ENCODE measurements around the gene CCDC87. TPM values are rescaled to one million over a fixed set of nuclear protein-coding genes. Genes with fewer than 3 reads are reported as not detected.
"Not testable (repeated sequence)": the region's sequence is repeated elsewhere in the genome, so short reads cannot be mapped to it uniquely, and the experiment has no call there.

The CCDC87 gene
- total RNA-seq, 1 experiment from 2014 or later: 1.1 TPM

DNA sequence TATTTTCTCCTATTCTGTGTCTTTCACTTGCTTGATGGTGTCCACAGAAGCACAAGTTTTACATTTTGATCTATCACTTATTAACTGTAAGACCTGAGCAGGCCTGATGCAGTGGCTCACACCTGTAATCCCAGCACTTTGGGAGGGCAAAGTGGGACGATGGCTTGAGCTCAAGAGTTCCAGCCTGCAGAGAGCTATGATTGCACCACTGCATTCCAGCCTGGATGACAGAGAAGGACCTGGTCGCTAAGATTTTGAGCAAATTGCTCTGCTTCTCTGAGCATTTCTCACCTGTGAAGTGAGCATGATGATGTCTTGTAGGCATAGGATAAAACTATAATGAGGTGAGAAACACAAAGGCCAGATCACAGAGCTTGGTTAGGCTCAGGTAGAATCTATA is 6.7 kb downstream of the CCDC87 start:
- no CpG with 5 or more reads among the region's 2 CpGs for WGBS (ENCODE audit: extremely low coverage, insufficient read length, low lambda C conversion rate)

DNA sequence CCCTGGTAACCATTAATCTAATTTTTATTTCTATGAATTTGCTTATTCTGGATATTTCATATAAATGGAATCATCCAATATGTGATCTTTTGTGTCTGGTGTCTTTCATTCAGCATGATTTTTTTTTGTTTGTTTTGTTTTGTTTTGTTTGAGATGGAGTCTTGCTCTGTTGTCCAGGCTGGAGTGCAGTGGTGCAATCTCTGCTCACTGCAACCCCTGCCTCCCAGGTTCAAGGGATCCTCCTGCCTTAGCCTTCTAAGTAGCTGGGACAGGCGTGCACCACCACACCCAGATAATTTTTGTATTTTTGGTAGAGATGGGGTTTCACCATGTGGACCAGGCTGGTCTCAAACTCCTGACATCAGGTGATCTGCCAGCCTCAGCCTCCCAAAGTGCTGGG is 7.4 kb downstream of the CCDC87 start:
- H3K9ac ChIP-seq (ENCODE audit: extremely low read depth, insufficient read length, low read length); H3T11ph ChIP-seq (ENCODE audit: low read length); H4K5ac ChIP-seq (ENCODE audit: insufficient read length, low read depth, low read length); H3K4me1 ChIP-seq (ENCODE audit: insufficient read depth, low read length); H3K56ac ChIP-seq (ENCODE audit: insufficient read length, low read depth, low read length); H2AK5ac ChIP-seq (ENCODE audit: insufficient read length, low read length); H3K23ac ChIP-seq (ENCODE audit: insufficient read length, low read depth, low read length); H2BK15ac ChIP-seq (ENCODE audit: low read depth, low read length); H3K18ac ChIP-seq (ENCODE audit: insufficient read length, low read depth, low read length); DNase-seq; H3K4me3 Mint-ChIP-seq; H3K23me2 ChIP-seq (ENCODE audit: insufficient read length, low read depth, low read length, poor library complexity, severe bottlenecking); H4K20me1 ChIP-seq (ENCODE audit: control insufficient read depth, insufficient read depth, insufficient read length); H3K27ac ChIP-seq (ENCODE audit: insufficient read length, low read depth, low read length); H3K9me3 ChIP-seq (ENCODE audit: control insufficient read depth, low read depth, low read length); H3K14ac ChIP-seq (ENCODE audit: insufficient read depth, low read length); H3K79me2 ChIP-seq (ENCODE audit: insufficient read depth, low read length); H2BK5ac ChIP-seq (ENCODE audit: insufficient read length, low read length); H2BK20ac ChIP-seq (ENCODE audit: low read depth, low read length, poor library complexity, severe bottlenecking); H2BK120ac ChIP-seq (ENCODE audit: low read depth, low read length, poor library complexity, severe bottlenecking); H4K8ac ChIP-seq (replicated peaks; ENCODE audit: insufficient read length, low read depth, low read length); H3K27me3 ChIP-seq (ENCODE audit: insufficient read depth, low read length); H3K4me2 ChIP-seq (ENCODE audit: insufficient read depth, insufficient read length, low read length); H3K27me3 Mint-ChIP-seq (ENCODE audit: low read depth); H4K91ac ChIP-seq (ENCODE audit: insufficient read length, low read depth, low read length); H2BK12ac ChIP-seq (ENCODE audit: insufficient read length, low read depth, low read length); H2AFZ ChIP-seq (ENCODE audit: low read length); H3K4me1 Mint-ChIP-seq; H3K4ac ChIP-seq (ENCODE audit: low read depth, low read length); H3K27ac Mint-ChIP-seq; H3K79me1 ChIP-seq (ENCODE audit: insufficient read depth, low read depth, low read length, poor library complexity, severe bottlenecking): not testable (repeated sequence)
- H3K9me3 Mint-ChIP-seq: peaks cover 41 to 43% of the 10 kb centered on the region in 2 experiments
- no CpG with 5 or more reads among the region's 1 CpG for WGBS (ENCODE audit: extremely low coverage, insufficient read length, low lambda C conversion rate)
- H3K36me3 Mint-ChIP-seq (ENCODE audit: insufficient read depth in 1 of 3, low read depth in 3 of 3): peaks cover 4 to 21% (median 20%) of the 10 kb centered on the region in 3 experiments; a peak in 6 of 7 replicates

More for the DNA sequence above, 6.7 kb downstream of the CCDC87 start:
- no peak overlapping the region for H2BK20ac ChIP-seq (ENCODE audit: low read depth, low read length, poor library complexity, severe bottlenecking)
- no peak overlapping the region for H3K4ac ChIP-seq (ENCODE audit: low read depth, low read length)
- no peak overlapping the region for H2AFZ ChIP-seq (ENCODE audit: low read length)
- H3K4me1 ChIP-seq (ENCODE audit: insufficient read depth, low read length): no peaks in the 10 kb centered on the region; the same call in 1 of the 2 replicates
- Mint-ChIP-seq H3K4me1 (peaks cover 0 to 7% of the 10 kb centered on the region in 2 experiments; a peak in 2 of 4 replicates), H3K27me3 (ENCODE audit: low read depth) (peaks cover 15% of the 10 kb centered on the region), H3K9me3 (peaks cover 46 to 48% of the 10 kb centered on the region in 2 experiments), H3K27ac (peak overlapping the region in 1 of 3 experiments; percentile 70; a peak in 1 of 7 replicates), H3K36me3 (ENCODE audit: insufficient read depth in 1 of 3, low read depth in 3 of 3) (peaks cover 4 to 27% (median 19%) of the 10 kb centered on the region in 3 experiments; a peak in 6 of 7 replicates), H3K4me3 (no peak overlapping the region)
- H2AK5ac ChIP-seq (ENCODE audit: insufficient read length, low read length): no peak overlapping the region
- no peak overlapping the region for H2BK120ac ChIP-seq (ENCODE audit: low read depth, low read length, poor library complexity, severe bottlenecking)
- DNase-seq: no peak
- H3K23ac ChIP-seq (ENCODE audit: insufficient read length, low read depth, low read length): no peak overlapping the region
- H3K79me2 ChIP-seq (ENCODE audit: insufficient read depth, low read length): no peaks in the 10 kb centered on the region
- H3K79me1 ChIP-seq (ENCODE audit: insufficient read depth, low read depth, low read length, poor library complexity, severe bottlenecking): no peaks in the 10 kb centered on the region
- H3T11ph ChIP-seq (ENCODE audit: low read length): no peak overlapping the region
- no peak overlapping the region for H3K4me2 ChIP-seq (ENCODE audit: insufficient read depth, insufficient read length, low read length)
- no peaks in the 10 kb centered on the region for H3K9me3 ChIP-seq (ENCODE audit: control insufficient read depth, low read depth, low read length)
- TF ChIP-seq, protein P1, sequence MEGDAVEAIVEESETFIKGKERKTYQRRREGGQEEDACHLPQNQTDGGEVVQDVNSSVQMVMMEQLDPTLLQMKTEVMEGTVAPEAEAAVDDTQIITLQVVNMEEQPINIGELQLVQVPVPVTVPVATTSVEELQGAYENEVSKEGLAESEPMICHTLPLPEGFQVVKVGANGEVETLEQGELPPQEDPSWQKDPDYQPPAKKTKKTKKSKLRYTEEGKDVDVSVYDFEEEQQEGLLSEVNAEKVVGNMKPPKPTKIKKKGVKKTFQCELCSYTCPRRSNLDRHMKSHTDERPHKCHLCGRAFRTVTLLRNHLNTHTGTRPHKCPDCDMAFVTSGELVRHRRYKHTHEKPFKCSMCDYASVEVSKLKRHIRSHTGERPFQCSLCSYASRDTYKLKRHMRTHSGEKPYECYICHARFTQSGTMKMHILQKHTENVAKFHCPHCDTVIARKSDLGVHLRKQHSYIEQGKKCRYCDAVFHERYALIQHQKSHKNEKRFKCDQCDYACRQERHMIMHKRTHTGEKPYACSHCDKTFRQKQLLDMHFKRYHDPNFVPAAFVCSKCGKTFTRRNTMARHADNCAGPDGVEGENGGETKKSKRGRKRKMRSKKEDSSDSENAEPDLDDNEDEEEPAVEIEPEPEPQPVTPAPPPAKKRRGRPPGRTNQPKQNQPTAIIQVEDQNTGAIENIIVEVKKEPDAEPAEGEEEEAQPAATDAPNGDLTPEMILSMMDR (conservative IDR thresholded peaks at IDR 0.05): no peak
- no peak overlapping the region for H3K56ac ChIP-seq (ENCODE audit: insufficient read length, low read depth, low read length)
- H3K23me2 ChIP-seq (ENCODE audit: insufficient read length, low read depth, low read length, poor library complexity, severe bottlenecking): no peaks in the 10 kb centered on the region
- no peak overlapping the region for H2BK12ac ChIP-seq (ENCODE audit: insufficient read length, low read depth, low read length)
- H3K9ac ChIP-seq (ENCODE audit: extremely low read depth, insufficient read length, low read length): no peak overlapping the region
- H3K27me3 ChIP-seq (ENCODE audit: insufficient read depth, low read length): no peaks in the 10 kb centered on the region
- no peak overlapping the region for H4K8ac ChIP-seq (replicated peaks; ENCODE audit: insufficient read length, low read depth, low read length)
- H2BK5ac ChIP-seq (ENCODE audit: insufficient read length, low read length): no peak overlapping the region
- H3K27ac ChIP-seq (ENCODE audit: insufficient read length, low read depth, low read length): no peak overlapping the region
- H3K14ac ChIP-seq (ENCODE audit: insufficient read depth, low read length): no peak overlapping the region
- H3K18ac ChIP-seq (ENCODE audit: insufficient read length, low read depth, low read length): no peak overlapping the region
- no peak overlapping the region for H4K91ac ChIP-seq (ENCODE audit: insufficient read length, low read depth, low read length)
- H2BK15ac ChIP-seq (ENCODE audit: low read depth, low read length): no peak overlapping the region
- no peaks in the 10 kb centered on the region for H4K20me1 ChIP-seq (ENCODE audit: control insufficient read depth, insufficient read depth, insufficient read length)
- no peak overlapping the region for H4K5ac ChIP-seq (ENCODE audit: insufficient read length, low read depth, low read length)

Data from H9 (cell line).